Adipocyte (in vitro differentiated cells): ENCODE data around the gene PRRC2A.

Source experiments
- DNase-seq: peaks from one replicate; pipeline ENCODE4 v3.0.0-alpha.2; 2015; ENCODE audit warnings: low read depth
- H3K27me3 ChIP-seq: replicated peaks from 2 replicates; pipeline ENCODE4 v1.7.0; 2013; ENCODE audit warnings: mild to moderate bottlenecking, low read length, moderate library complexity; ENCODE audit not compliant: control insufficient read depth, insufficient read depth
- H3K36me3 ChIP-seq: 2 replicates; pipeline ENCODE4 v1.7.0; 2013; ENCODE audit warnings: low read length, mild to moderate bottlenecking, moderate library complexity; ENCODE audit not compliant: control insufficient read depth, insufficient read depth, severe bottlenecking
- H3K4me1 ChIP-seq: 2 replicates; pipeline ENCODE4 v1.7.0; 2013; ENCODE audit warnings: mild to moderate bottlenecking, low read length, moderate library complexity; ENCODE audit not compliant: control insufficient read depth, insufficient read depth
- H3K4me3 ChIP-seq: 2 replicates; pipeline ENCODE4 v1.7.0; 2013; ENCODE audit warnings: mild to moderate bottlenecking, low read length, moderate library complexity
- H3K9ac ChIP-seq: 2 replicates; pipeline ENCODE4 v1.7.0; 2013; ENCODE audit warnings: mild to moderate bottlenecking, low read length, moderate library complexity
- H3K9me3 ChIP-seq: 2 replicates; pipeline ENCODE4 v1.7.0; 2013; ENCODE audit warnings: mild to moderate bottlenecking, low read length, moderate library complexity; ENCODE audit not compliant: control insufficient read depth

The PRRC2A gene

GRCh38 chr6:31642798-31643570 is 22.5 kb downstream of the PRRC2A start:
- Histone ChIP-seq H3K36me3 (peaks cover 93% of the 10 kb centered on the region), H3K27me3 (no peaks in the 10 kb centered on the region), H3K4me3 (no peak overlapping the region), H3K4me1 (peaks cover 13% of the 10 kb centered on the region), H3K9me3 (no peaks in the 10 kb centered on the region), H3K9ac (no peak overlapping the region)
- DNase-seq = no peak

DNA sequence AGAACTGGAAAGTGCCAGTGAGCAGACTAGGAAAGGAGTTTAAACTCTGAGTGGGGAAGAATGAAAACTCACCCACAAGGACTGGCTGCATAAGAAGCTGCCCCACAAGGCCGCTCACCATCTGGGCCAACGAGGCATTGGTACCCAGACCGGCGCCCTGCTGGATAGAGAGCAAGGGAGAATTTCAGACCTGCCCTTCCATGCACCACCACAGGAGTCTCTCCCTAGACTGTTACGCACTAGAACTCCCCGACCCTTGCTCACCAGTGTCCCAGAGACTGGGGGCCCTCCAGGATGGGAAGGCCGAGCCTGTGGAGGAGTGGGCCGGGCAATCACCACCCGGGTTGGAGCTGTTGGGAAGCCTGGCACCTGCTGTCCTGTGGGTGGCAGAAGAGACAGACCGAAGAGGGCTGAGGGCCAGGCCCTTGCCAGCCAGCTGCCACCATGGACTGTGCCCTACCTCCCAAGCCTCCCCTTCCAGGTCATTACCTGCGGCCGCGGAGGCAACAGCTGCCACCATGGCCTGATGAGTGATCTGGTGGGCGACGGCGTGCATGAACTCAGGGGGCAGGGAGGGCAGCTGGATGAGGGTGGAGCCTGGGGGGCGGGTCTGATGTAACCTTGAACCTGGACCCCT is 23.4 kb downstream of the PRRC2A start:
- no peaks in the 10 kb centered on the region for H3K27me3 ChIP-seq
- H3K4me3 ChIP-seq = no peak overlapping the region
- peaks cover 93% of the 10 kb centered on the region for H3K36me3 ChIP-seq
- H3K9ac ChIP-seq = no peak overlapping the region
- DNase-seq = no peak
- peaks cover 12% of the 10 kb centered on the region for H3K4me1 ChIP-seq
- H3K9me3 ChIP-seq = no peaks in the 10 kb centered on the region

DNA sequence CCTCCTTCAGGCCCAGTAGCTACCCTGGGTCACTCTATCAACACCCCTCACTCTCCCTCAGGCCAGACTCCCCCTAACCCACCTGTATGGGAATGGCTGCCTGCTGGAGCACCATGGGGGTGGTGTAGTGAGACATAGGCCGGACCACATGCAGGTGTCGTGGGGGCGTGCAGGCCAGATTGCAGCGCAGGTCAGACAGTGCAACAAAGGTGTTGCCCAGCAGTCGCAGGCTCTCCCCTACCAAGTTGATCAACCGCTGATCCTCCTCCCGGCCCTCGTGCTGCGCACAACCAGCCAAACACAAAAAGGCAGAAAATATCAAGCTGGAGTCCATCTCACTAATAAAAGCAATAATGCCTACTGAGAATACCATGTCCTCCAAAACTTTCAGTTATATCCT is 24.8 kb downstream of the PRRC2A start:
- Histone ChIP-seq H3K9me3 (no peaks in the 10 kb centered on the region), H3K4me1 (no peaks in the 10 kb centered on the region), H3K27me3 (no peaks in the 10 kb centered on the region), H3K4me3 (no peak overlapping the region), H3K36me3 (peaks cover 86% of the 10 kb centered on the region), H3K9ac (no peak overlapping the region)
- no peak for DNase-seq

GRCh38 chr6:31651602-31652191 is 31.2 kb downstream of the PRRC2A start:
- DNase-seq = peak; percentile 86
- peak overlapping the region; percentile 90 for H3K4me3 ChIP-seq
- H3K36me3 ChIP-seq = peaks cover 31% of the 10 kb centered on the region
- H3K9me3 ChIP-seq = no peaks in the 10 kb centered on the region
- peak overlapping the region; percentile 88 for H3K9ac ChIP-seq
- H3K4me1 ChIP-seq = peaks cover 14% of the 10 kb centered on the region
- no peaks in the 10 kb centered on the region for H3K27me3 ChIP-seq

GRCh38 chr6:31652925-31653724 is 32.6 kb downstream of the PRRC2A start:
- no peaks in the 10 kb centered on the region for H3K27me3 ChIP-seq
- peaks cover 16% of the 10 kb centered on the region for H3K4me1 ChIP-seq
- H3K9ac ChIP-seq = peak overlapping the region; percentile 88
- peak; percentile 96 for DNase-seq
- no peaks in the 10 kb centered on the region for H3K9me3 ChIP-seq
- peak overlapping the region; percentile 90 for H3K4me3 ChIP-seq
- peaks cover 25% of the 10 kb centered on the region for H3K36me3 ChIP-seq

DNA sequence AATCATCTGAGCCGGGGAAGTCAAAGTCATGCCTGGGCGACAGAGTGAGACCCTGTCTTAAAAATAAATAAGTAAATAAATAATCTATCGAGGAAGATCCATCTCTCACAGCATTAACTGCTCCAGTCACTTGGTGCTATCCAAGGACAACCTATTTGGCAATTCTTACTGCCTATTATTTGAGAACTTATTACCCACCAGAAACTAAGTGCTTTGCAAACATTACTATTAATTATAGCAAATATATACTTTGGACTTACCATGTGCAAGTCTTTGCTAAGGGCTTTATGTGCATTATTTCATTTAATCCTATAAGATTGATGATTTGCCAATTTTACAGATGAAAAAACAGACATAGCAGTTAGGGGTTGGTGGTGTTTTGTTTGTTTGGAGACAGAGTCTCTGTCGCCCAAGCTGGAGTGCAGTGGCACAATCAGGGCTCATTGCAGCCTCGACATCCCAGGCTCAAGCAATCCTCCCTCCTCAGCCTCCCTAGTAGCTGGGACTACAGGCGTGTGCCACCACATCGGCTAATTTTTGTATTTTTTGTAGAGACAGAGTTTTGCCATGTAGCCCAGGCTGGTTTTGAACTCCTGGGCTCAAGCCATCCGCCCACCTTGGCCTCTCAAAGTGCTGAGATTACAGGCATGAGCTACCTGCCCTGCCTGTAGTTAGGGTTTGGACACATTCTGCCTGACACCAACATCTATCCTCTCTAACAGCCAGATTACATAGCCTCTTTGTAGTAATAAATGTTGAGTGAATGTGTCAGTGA is 34.2 kb downstream of the PRRC2A start:
- Histone ChIP-seq H3K9ac (no peak overlapping the region), H3K4me3 (no peak overlapping the region), H3K36me3 (peaks cover 10% of the 10 kb centered on the region), H3K4me1 (peaks cover 31% of the 10 kb centered on the region), H3K9me3 (no peaks in the 10 kb centered on the region), H3K27me3 (no peaks in the 10 kb centered on the region)
- no peak for DNase-seq

GRCh38 chr6:31655349-31656237 is 35.1 kb downstream of the PRRC2A start, which contains the start of gene APOM:
TSS of gene APOM (plus strand) at chr6:31655894. CDS start at chr6:31655967, 73 bp downstream.
- Histone ChIP-seq H3K36me3 (peaks cover 10% of the 10 kb centered on the region), H3K4me3 (no peak within 1 kb of the TSS), H3K9me3 (no peaks in the 10 kb centered on the region), H3K4me1 (peaks cover 34% of the 10 kb centered on the region), H3K27me3 (no peaks in the 10 kb centered on the region), H3K9ac (no peak within 1 kb of the TSS)
- DNase-seq = no peak

GRCh38 chr6:31657406-31658157 is 37.1 kb downstream of the PRRC2A start:
- no peak overlapping the region for H3K9ac ChIP-seq
- H3K4me3 ChIP-seq = no peak overlapping the region
- H3K4me1 ChIP-seq = peaks cover 31% of the 10 kb centered on the region
- H3K9me3 ChIP-seq = no peaks in the 10 kb centered on the region
- no peak for DNase-seq
- H3K27me3 ChIP-seq = no peaks in the 10 kb centered on the region
- peaks cover 20% of the 10 kb centered on the region for H3K36me3 ChIP-seq

GRCh38 chr6:31658158-31658688 is 37.7 kb downstream of the PRRC2A start:
- H3K36me3 ChIP-seq = peaks cover 20% of the 10 kb centered on the region
- no peak overlapping the region for H3K9ac ChIP-seq
- no peak overlapping the region for H3K4me3 ChIP-seq
- no peaks in the 10 kb centered on the region for H3K9me3 ChIP-seq
- H3K27me3 ChIP-seq = no peaks in the 10 kb centered on the region
- DNase-seq = no peak
- H3K4me1 ChIP-seq = peaks cover 36% of the 10 kb centered on the region
